GM12878 (cell line): ENCODE measurements around the gene FGR. TPM values are rescaled to one million over a fixed set of nuclear protein-coding genes. Genes with fewer than 3 reads are reported as not detected.

ENCODE experiments used
- ATAC-seq: fragments of 200-7000 bp; cut with Tn5 transposase; 3 replicates; pipeline ENCODE4 v1.9.1; 2020; ENCODE audit warnings: mild to moderate bottlenecking, moderate library complexity
- BruUV-seq: library from RNA; stranded (reverse); fragments of 400-500 nt; replicated peaks from 2 replicates; lab custom pipeline; 2021; lab: Mats Ljungman, UMichigan
- CTCF ChIA-PET: fragments of 300-600 bp; sonication (Branson Sonifier 250); formaldehyde crosslinking; extraction: SDS; loops from one replicate; lab custom pipeline; 2021; ENCODE audit warnings: inconsistent platforms; lab: Yijun Ruan, JAX
- POLR2A ChIA-PET: fragments of 350-600 bp; formaldehyde crosslinking; extraction: SDS; loops from one replicate; lab custom pipeline; 2021; ENCODE audit warnings: inconsistent platforms; lab: Charles Lee
- RAD21 ChIA-PET: fragments of 300-600 bp; sonication (Branson Sonifier 250); formaldehyde crosslinking; loops from one replicate; lab custom pipeline; 2023; ENCODE audit warnings: antibody characterized with exemption; ENCODE audit not compliant: unreplicated experiment; lab: Charles Lee
- SMC1A ChIA-PET: fragments of 300-600 bp; sonication (Branson Sonifier 250); formaldehyde crosslinking; loops from one replicate; lab custom pipeline; 2023; ENCODE audit not compliant: unreplicated experiment, uncharacterized antibody; lab: Charles Lee
- DNase-seq: peaks from one replicate; pipeline ENCODE4 v3.0.0-alpha.2; 2011; ENCODE audit warnings: low read depth, low spot score
- FAIRE-seq: peaks from 3 replicates; lab custom pipeline; 2011; peaks lifted over from hg19 to GRCh38; lab: Jason Lieb, UNC
- H2AFZ ChIP-seq: 2 replicates; pipeline ENCODE4 v1.6.0; 2011; ENCODE audit warnings: low read depth, low read length, control low read depth; ENCODE audit not compliant: control insufficient read depth
- H3K27ac ChIP-seq: 2 replicates; pipeline ENCODE4 v1.5.1; 2011; ENCODE audit warnings: control low read depth; ENCODE audit not compliant: control insufficient read depth, insufficient read depth
- H3K27me3 ChIP-seq, 2 experiments: replicated peaks in 1 of 2; 2 replicates each; pipeline versions ENCODE4 v1.6.0 to v1.6.1; 2011; ENCODE audit warnings: low read length in 1 of 2; ENCODE audit not compliant: control insufficient read depth in 2 of 2, insufficient read depth in 2 of 2
- H3K36me3 ChIP-seq, 2 experiments: 2 replicates each; pipeline ENCODE4 v1.5.1; 2011; ENCODE audit warnings: low read length in 1 of 2; ENCODE audit not compliant: control insufficient read depth in 2 of 2, insufficient read depth in 2 of 2
- H3K4me1 ChIP-seq: 2 replicates; pipeline ENCODE4 v1.6.1; 2011; ENCODE audit warnings: mild to moderate bottlenecking, low read length, moderate library complexity, mixed read lengths; ENCODE audit not compliant: control insufficient read depth, insufficient read depth
- H3K4me2 ChIP-seq: 2 replicates; pipeline ENCODE4 v1.6.0; 2011; ENCODE audit warnings: control low read depth; ENCODE audit not compliant: control insufficient read depth, insufficient read depth
- H3K4me3 ChIP-seq: fragments of 200-600 bp; sonication (generic); 2 replicates; pipeline ENCODE4 v1.5.1; 2016
- H3K79me2 ChIP-seq: 2 replicates; pipeline ENCODE4 v1.6.0; 2011; ENCODE audit warnings: low read length; ENCODE audit not compliant: control insufficient read depth, insufficient read depth
- H3K9ac ChIP-seq: 2 replicates; pipeline ENCODE4 v1.8.0; 2011; ENCODE audit warnings: low read length, control low read depth, mixed read lengths; ENCODE audit not compliant: control insufficient read depth, insufficient read depth
- H3K9me3 ChIP-seq: replicated peaks from 3 replicates; pipeline ENCODE4 v1.5.1; 2011; ENCODE audit warnings: mild to moderate bottlenecking, low read length; ENCODE audit not compliant: control insufficient read depth, insufficient read depth
- H4K20me1 ChIP-seq: 2 replicates; pipeline ENCODE4 v1.6.0; 2011; ENCODE audit not compliant: control insufficient read depth, insufficient read depth
- CREB1 ChIP-seq: IDR thresholded peaks from 2 replicates; pipeline ENCODE4 v1.6.1; 2012; ENCODE audit warnings: low read depth, mild to moderate bottlenecking, inconsistent platforms
- EZH2 ChIP-seq: IDR thresholded peaks from 2 replicates; pipeline ENCODE4 v1.6.1; 2012; ENCODE audit warnings: low read depth, mild to moderate bottlenecking, control low read depth, inconsistent platforms, low read length, borderline replicate concordance; ENCODE audit not compliant: control insufficient read depth
- IKZF2 ChIP-seq, 2 experiments: fragments of 450-650 bp; IDR thresholded peaks; 2 replicates each; pipeline ENCODE4 v1.6.1; 2017; ENCODE audit warnings: mild to moderate bottlenecking in 2 of 2, moderate library complexity in 2 of 2
- MTA3 ChIP-seq: IDR thresholded peaks from 2 replicates; pipeline ENCODE4 v1.6.1; 2012; ENCODE audit warnings: low read length, inconsistent platforms, borderline replicate concordance
- MYC ChIP-seq: IDR thresholded peaks from 2 replicates; pipeline ENCODE4 v1.6.1; 2011; ENCODE audit warnings: mild to moderate bottlenecking, low read length, moderate library complexity, inconsistent platforms; ENCODE audit not compliant: insufficient read depth, insufficient replicate concordance, insufficient read length, severe bottlenecking
- NR2C2 ChIP-seq: IDR thresholded peaks from 2 replicates; pipeline ENCODE4 v1.6.1; 2011; ENCODE audit warnings: borderline replicate concordance, low read depth; ENCODE audit not compliant: control insufficient read depth, insufficient read length
- PAX8 ChIP-seq: fragments of 450-650 bp; IDR thresholded peaks from 2 replicates; pipeline ENCODE4 v1.6.1; 2017; ENCODE audit warnings: mild to moderate bottlenecking, moderate library complexity
- REST ChIP-seq: IDR thresholded peaks from 2 replicates; pipeline ENCODE4 v1.6.1; 2012; ENCODE audit warnings: mild to moderate bottlenecking, low read depth, low read length
- SIN3A ChIP-seq: IDR thresholded peaks from 2 replicates; pipeline ENCODE4 v1.6.1; 2012; ENCODE audit warnings: low read depth, low read length, improper control_type of control experiment
- SIX5 ChIP-seq: IDR thresholded peaks from 2 replicates; pipeline ENCODE4 v1.6.1; 2011; ENCODE audit warnings: mild to moderate bottlenecking, low read depth, low read length, moderate library complexity; ENCODE audit not compliant: severe bottlenecking
- TCF3 ChIP-seq: IDR thresholded peaks from 2 replicates; pipeline ENCODE4 v1.6.1; 2012; ENCODE audit warnings: low read depth, mild to moderate bottlenecking, low read length, borderline replicate concordance; ENCODE audit not compliant: insufficient read depth
- ZBTB4 ChIP-seq: fragments of 450-650 bp; formaldehyde crosslinking; IDR thresholded peaks from 2 replicates; pipeline ENCODE4 v1.4.0; 2022; ENCODE audit warnings: mild to moderate bottlenecking, moderate library complexity
- WGBS: methylation state at CpG from one replicate; pipeline ENCODE4 v1.1.6; 2016; ENCODE audit warnings: low lambda C conversion rate; ENCODE audit not compliant: insufficient replicate concordance, insufficient coverage; ENCODE audit errors: missing lambda C conversion rate; 5-methylcytosine and 5-hydroxymethylcytosine counted together
- in situ Hi-C: fragments of 300-500 bp; cut with MboI; formaldehyde crosslinking; loops from 9 replicates; pipeline ENCODE4 v1.14.3; 2018; ENCODE audit warnings: mixed read lengths
- intact Hi-C: fragments of 100-400 bp; cut with micrococcal nuclease; formaldehyde crosslinking; loops from one replicate; pipeline ENCODE4 v1.14.2; 2022; ENCODE audit not compliant: unreplicated experiment
- polyA plus RNA-seq, 11 experiments: library from polyadenylated mRNA; depleted of rRNA in 4 of 11; unstranded in 6 of 11; stranded (reverse) in 5 of 11; fragments of >200 nt; fragmentation: Nextera tagmentation in 4 of 11; fragmentation: Illumina TruSeq in 1 of 11; extraction: Ambion mirVana in 4 of 11; extraction: Trizol in 1 of 11; gene quantifications; 1 replicate in 1 of 11; 2 replicates in 10 of 11; pipeline versions ENCODE4 v1.2.1 to v1.2.3, GENCODE V29; 2011 to 2016; ENCODE audit warnings: inconsistent platforms in 2 of 11, missing spikeins in 2 of 11, low read depth in 1 of 11
- total RNA-seq, 4 experiments: library from RNA; depleted of rRNA in 3 of 4; stranded (reverse); fragments of >200 nt in 3 of 4; fragmentation: Illumina TruSeq in 1 of 4; extraction: Trizol in 1 of 4; gene quantifications; 2 replicates each; pipeline versions ENCODE4 v1.2.1 to v1.2.3, GENCODE V29; 2013 to 2021
- TF ChIP-seq, protein P1 (sequence below), 3 experiments: IDR thresholded peaks in 2 of 3; conservative IDR thresholded peaks in 1 of 3; 2 replicates each; pipeline ENCODE4 v1.5.1; 2011; ENCODE audit warnings: low read depth in 3 of 3, low read length in 3 of 3, mild to moderate bottlenecking in 3 of 3, control low read depth in 2 of 3, moderate library complexity in 2 of 3, inconsistent platforms in 1 of 3, mixed read lengths in 1 of 3; ENCODE audit not compliant: control insufficient read depth in 2 of 3, insufficient read depth in 1 of 3; ENCODE audit errors: extremely low read depth in 1 of 3

Gene FGR
- total and polyA plus RNA-seq, 10 of the 15 experiments (the other 5 are each of a cell fraction or from before 2014, with no cell fraction given): 10.9 to 193 (median 74.7) TPM

DNA sequence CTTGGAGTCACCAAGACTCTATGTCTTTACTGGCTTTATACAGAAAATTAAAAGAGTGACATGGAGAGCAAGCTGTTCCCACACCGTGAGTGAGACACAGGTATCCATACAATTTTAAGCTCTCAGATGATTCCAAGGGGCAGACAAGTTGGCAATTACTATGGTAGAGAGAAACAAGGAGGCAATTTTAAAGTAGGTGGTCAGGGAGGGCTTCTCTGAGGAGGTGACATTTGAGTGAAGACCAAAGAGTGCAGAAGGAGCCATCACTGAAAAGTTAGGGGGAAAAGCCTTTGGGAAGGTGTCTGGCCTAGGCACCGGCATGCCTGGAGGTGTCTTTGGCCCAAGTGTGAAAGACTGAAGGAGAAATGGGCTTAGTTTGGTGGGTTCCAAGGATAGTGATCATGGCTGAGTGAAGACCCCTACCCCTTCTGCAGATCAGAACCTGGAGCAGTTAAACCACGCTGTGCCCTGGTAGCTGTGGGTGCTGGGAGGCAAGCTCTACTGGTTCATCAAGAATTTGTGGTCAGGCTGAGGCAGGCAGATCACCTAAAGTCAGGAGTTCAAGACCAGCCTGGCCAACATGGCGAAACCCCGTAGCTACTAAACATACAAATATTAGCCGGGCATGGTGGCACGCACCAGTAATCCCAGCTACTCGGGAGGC lies 26.6 kb upstream of the FGR start:
- Histone ChIP-seq H3K79me2 (no peaks in the 10 kb centered on the region), H3K27me3 (no peaks in the 10 kb centered on the region), H3K27ac (peak overlapping the region; percentile 87), H3K36me3 (peaks cover 0 to 4% of the 10 kb centered on the region in 2 experiments; a peak in 1 of 4 replicates), H3K4me3 (no peak overlapping the region), H2AFZ (no peak overlapping the region), H3K9me3 (no peaks in the 10 kb centered on the region), H3K4me2 (no peak overlapping the region), H3K4me1 (peaks cover 50% of the 10 kb centered on the region), H3K9ac (no peak overlapping the region), H4K20me1 (no peaks in the 10 kb centered on the region)
- ChIA-PET POLR2A (interaction anchor here (0.8 to 5.9 kb wide), 12 partner anchors 10 to 245 kb away, joined by 3 to 141 read pairs (median 6); partner anchors contain the start of genes AHDC1, FGR, IFI6 and STX12), CTCF (interaction anchor here (0.6 to 8.8 kb wide), 17 partner anchors 8 to 267 kb away, joined by 3 to 327 read pairs (median 10); partner anchors contain the start of genes AHDC1, FGR and IFI6), SMC1A (interaction anchor here (0.8 to 8.0 kb wide), 12 partner anchors 11 to 230 kb away, joined by 3 to 248 read pairs (median 14); partner anchors contain the start of gene AHDC1), RAD21 (interaction anchor here (0.7 to 8.8 kb wide), 18 partner anchors 10 to 270 kb away, joined by 3 to 268 read pairs (median 8); partner anchors contain the start of genes AHDC1, FAM76A, FGR and GPR3)
- no peak for FAIRE-seq
- whole genome bisulfite sequencing: 93% methylated on average over 8 of the region's 8 CpGs
- intact Hi-C loops (loop anchor here (2.0 to 10.0 kb wide), 4 partner anchors 105 to 361 kb away; partner anchors contain the start of gene TMEM222), in situ Hi-C loops (loop anchor here (5.0 kb wide), 4 partner anchors 54 to 359 kb away; no protein-coding TSS in a partner anchor)
- ATAC-seq: no peak
- DNase-seq: no peak
- no TSS peak for BruUV-seq
- TF ChIP-seq SIX5 (no peak), TCF3 (no peak), CREB1 (no peak), EZH2 (no peak), PAX8 (no peak), REST (no peak), NR2C2 (no peak), ZBTB4 (CRISPR knock-in tag) (no peak), MYC (no peak), SIN3A (no peak), IKZF2 (IDR thresholded peaks at IDR 0.05) (no peak), MTA3 (no peak)
- TF ChIP-seq, protein P1, sequence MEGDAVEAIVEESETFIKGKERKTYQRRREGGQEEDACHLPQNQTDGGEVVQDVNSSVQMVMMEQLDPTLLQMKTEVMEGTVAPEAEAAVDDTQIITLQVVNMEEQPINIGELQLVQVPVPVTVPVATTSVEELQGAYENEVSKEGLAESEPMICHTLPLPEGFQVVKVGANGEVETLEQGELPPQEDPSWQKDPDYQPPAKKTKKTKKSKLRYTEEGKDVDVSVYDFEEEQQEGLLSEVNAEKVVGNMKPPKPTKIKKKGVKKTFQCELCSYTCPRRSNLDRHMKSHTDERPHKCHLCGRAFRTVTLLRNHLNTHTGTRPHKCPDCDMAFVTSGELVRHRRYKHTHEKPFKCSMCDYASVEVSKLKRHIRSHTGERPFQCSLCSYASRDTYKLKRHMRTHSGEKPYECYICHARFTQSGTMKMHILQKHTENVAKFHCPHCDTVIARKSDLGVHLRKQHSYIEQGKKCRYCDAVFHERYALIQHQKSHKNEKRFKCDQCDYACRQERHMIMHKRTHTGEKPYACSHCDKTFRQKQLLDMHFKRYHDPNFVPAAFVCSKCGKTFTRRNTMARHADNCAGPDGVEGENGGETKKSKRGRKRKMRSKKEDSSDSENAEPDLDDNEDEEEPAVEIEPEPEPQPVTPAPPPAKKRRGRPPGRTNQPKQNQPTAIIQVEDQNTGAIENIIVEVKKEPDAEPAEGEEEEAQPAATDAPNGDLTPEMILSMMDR (IDR thresholded peaks at IDR 0.05 in 2 of 3, conservative IDR thresholded peaks at IDR 0.05 in 1 of 3; ENCODE audit: control insufficient read depth in 2 of 3, extremely low read depth in 1 of 3, insufficient read depth in 1 of 3, low read depth in 3 of 3, low read length in 3 of 3): no peak
